GM12864 (cell line): ENCODE measurements around the gene CYLD.

Experiments used
- DNase-seq: peaks from one replicate; pipeline ENCODE4 v3.0.0-alpha.2; 2011; ENCODE audit warnings: low read depth
- H3K4me3 ChIP-seq: 2 replicates; pipeline ENCODE4 v1.5.1; 2011; ENCODE audit warnings: mild to moderate bottlenecking, low read depth, low read length, control low read depth
- CTCF ChIP-seq: IDR thresholded peaks from 2 replicates; pipeline ENCODE4 v1.5.1; 2011; ENCODE audit warnings: low read depth, mild to moderate bottlenecking, moderate library complexity, low read length, control low read depth, inconsistent platforms; ENCODE audit errors: missing control alignments

CYLD gene

GRCh38 chr16:50731130-50731988 is 10.5 kb upstream of the CYLD start:
- no peak for DNase-seq
- no peak for TF ChIP-seq CTCF
- no peak overlapping the region for H3K4me3 ChIP-seq

GRCh38 chr16:50731989-50732832 is 9.7 kb upstream of the CYLD start:
- no peak overlapping the region for H3K4me3 ChIP-seq
- DNase-seq, result no peak
- TF ChIP-seq CTCF, result no peak

- TF ChIP-seq CTCF, result no peak
- no peak overlapping the region for H3K4me3 ChIP-seq
- DNase-seq, result no peak
These were observed 8.4 kb upstream of the CYLD start for GRCh38 chr16:50733468-50733867.

- peak; percentile 50 for DNase-seq
- no peak for TF ChIP-seq CTCF
- H3K4me3 ChIP-seq, result no peak overlapping the region
These were observed 6.2 kb upstream of the CYLD start for GRCh38 chr16:50735629-50736122.

- no peak for TF ChIP-seq CTCF
- H3K4me3 ChIP-seq, result no peak overlapping the region
- DNase-seq, result no peak
These were observed 5.4 kb upstream of the CYLD start for GRCh38 chr16:50736448-50736847.

GRCh38 chr16:50737420-50737959 is 4.4 kb upstream of the CYLD start:
- no peak for TF ChIP-seq CTCF
- no peak for DNase-seq
- no peak overlapping the region for H3K4me3 ChIP-seq
